H9 (cell line): Measurements from ENCODE around the gene RABGAP1L. TPM values are rescaled to one million over a fixed set of nuclear protein-coding genes. Genes with fewer than 3 reads are reported as not detected.

Source experiments
- DNase-seq: peaks from one replicate; pipeline ENCODE4 v3.0.0-alpha.2; 2017
- H2AFZ ChIP-seq: one replicate; pipeline ENCODE4 v1.6.1; 2013; ENCODE audit warnings: mild to moderate bottlenecking, low read length, control low read depth, moderate library complexity
- H2AK5ac ChIP-seq: 2 replicates; pipeline ENCODE4 v1.6.1; 2013; ENCODE audit warnings: low read length, control low read depth, mixed read lengths; ENCODE audit not compliant: insufficient read length
- H2BK120ac ChIP-seq: one replicate; pipeline ENCODE4 v1.6.1; 2013; ENCODE audit warnings: low read depth, mild to moderate bottlenecking, low read length, control low read depth, inconsistent platforms; ENCODE audit not compliant: poor library complexity, severe bottlenecking
- H2BK12ac ChIP-seq: 2 replicates; pipeline ENCODE4 v1.6.1; 2013; ENCODE audit warnings: low read length, control low read depth, mixed read lengths, low read depth; ENCODE audit not compliant: insufficient read length
- H2BK15ac ChIP-seq: 2 replicates; pipeline ENCODE4 v1.6.1; 2013; ENCODE audit warnings: low read depth, low read length, control low read depth
- H2BK20ac ChIP-seq: one replicate; pipeline ENCODE4 v1.6.1; 2013; ENCODE audit warnings: low read depth, mild to moderate bottlenecking, low read length, control low read depth, inconsistent platforms; ENCODE audit not compliant: poor library complexity, severe bottlenecking
- H2BK5ac ChIP-seq: 2 replicates; pipeline ENCODE4 v1.6.1; 2013; ENCODE audit warnings: low read length, control low read depth, mixed read lengths; ENCODE audit not compliant: insufficient read length
- H3K14ac ChIP-seq: 2 replicates; pipeline ENCODE4 v1.6.1; 2013; ENCODE audit warnings: low read length, control low read depth; ENCODE audit not compliant: insufficient read depth
- H3K18ac ChIP-seq: 2 replicates; pipeline ENCODE4 v1.6.1; 2013; ENCODE audit warnings: low read depth, mild to moderate bottlenecking, mixed read lengths, low read length, control low read depth; ENCODE audit not compliant: insufficient read length
- H3K23ac ChIP-seq: 2 replicates; pipeline ENCODE4 v1.6.1; 2013; ENCODE audit warnings: low read length, control low read depth, mixed read lengths, low read depth; ENCODE audit not compliant: insufficient read length
- H3K23me2 ChIP-seq: 2 replicates; pipeline ENCODE4 v1.6.1; 2013; ENCODE audit warnings: low read depth, mild to moderate bottlenecking, mixed read lengths, low read length, control low read depth; ENCODE audit not compliant: insufficient read length, poor library complexity, severe bottlenecking
- H3K27ac ChIP-seq: 2 replicates; pipeline ENCODE4 v1.5.1; 2013; ENCODE audit warnings: low read length, control low read depth, mixed read lengths, low read depth; ENCODE audit not compliant: insufficient read length
- H3K27me3 ChIP-seq: 2 replicates; pipeline ENCODE4 v1.6.1; 2013; ENCODE audit warnings: low read length, control low read depth, inconsistent platforms; ENCODE audit not compliant: insufficient read depth
- H3K4ac ChIP-seq: 2 replicates; pipeline ENCODE4 v1.6.1; 2013; ENCODE audit warnings: low read depth, mild to moderate bottlenecking, control low read depth, inconsistent platforms, low read length, moderate library complexity
- H3K4me1 ChIP-seq: 2 replicates; pipeline ENCODE4 v1.6.1; 2013; ENCODE audit warnings: low read length, control low read depth, inconsistent platforms; ENCODE audit not compliant: insufficient read depth
- H3K4me2 ChIP-seq: 2 replicates; pipeline ENCODE4 v1.6.1; 2013; ENCODE audit warnings: low read length, control low read depth, mixed read lengths; ENCODE audit not compliant: insufficient read length, insufficient read depth
- H3K56ac ChIP-seq: 2 replicates; pipeline ENCODE4 v1.6.1; 2013; ENCODE audit warnings: low read depth, mild to moderate bottlenecking, mixed read lengths, low read length, control low read depth; ENCODE audit not compliant: insufficient read length
- H3K79me1 ChIP-seq: 2 replicates; pipeline ENCODE4 v1.6.1; 2013; ENCODE audit warnings: low read depth, mild to moderate bottlenecking, moderate library complexity, low read length, control low read depth, inconsistent platforms; ENCODE audit not compliant: insufficient read depth, poor library complexity, severe bottlenecking
- H3K79me2 ChIP-seq: 2 replicates; pipeline ENCODE4 v1.6.1; 2013; ENCODE audit warnings: low read length, control low read depth, inconsistent platforms; ENCODE audit not compliant: insufficient read depth
- H3K9ac ChIP-seq: 2 replicates; pipeline ENCODE4 v1.6.1; 2013; ENCODE audit warnings: low read length, control low read depth, mixed read lengths; ENCODE audit not compliant: insufficient read length; ENCODE audit errors: extremely low read depth
- H3K9me3 ChIP-seq: one replicate; pipeline ENCODE4 v1.6.1; 2013; ENCODE audit warnings: low read depth, low read length, inconsistent platforms; ENCODE audit not compliant: control insufficient read depth
- H3T11ph ChIP-seq: one replicate; pipeline ENCODE4 v1.6.1; 2013; ENCODE audit warnings: mild to moderate bottlenecking, low read length, control low read depth, inconsistent platforms
- H4K20me1 ChIP-seq: one replicate; pipeline ENCODE4 v1.6.1; 2013; ENCODE audit not compliant: control insufficient read depth, insufficient read length, insufficient read depth
- H4K5ac ChIP-seq: 2 replicates; pipeline ENCODE4 v1.6.1; 2013; ENCODE audit warnings: low read depth, mild to moderate bottlenecking, mixed read lengths, low read length, control low read depth; ENCODE audit not compliant: insufficient read length
- H4K8ac ChIP-seq: replicated peaks from 2 replicates; pipeline ENCODE4 v1.6.1; 2013; ENCODE audit warnings: low read length, control low read depth, mixed read lengths, low read depth; ENCODE audit not compliant: insufficient read length
- H4K91ac ChIP-seq: 2 replicates; pipeline ENCODE4 v1.6.1; 2013; ENCODE audit warnings: low read depth, mild to moderate bottlenecking, moderate library complexity, mixed read lengths, low read length, control low read depth; ENCODE audit not compliant: insufficient read length
- H3K27ac Mint-ChIP-seq, 3 experiments: 2 replicates in 2 of 3; 3 replicates in 1 of 3; pipeline ENCODE4 v1.8.0; 2020 to 2021; ENCODE audit warnings: mixed read lengths in 3 of 3, mild to moderate bottlenecking in 1 of 3, moderate library complexity in 1 of 3
- H3K27me3 Mint-ChIP-seq: 2 replicates; pipeline ENCODE4 v1.8.0; 2021; ENCODE audit warnings: low read depth, mild to moderate bottlenecking, moderate library complexity, mixed read lengths
- H3K36me3 Mint-ChIP-seq, 3 experiments: 2 replicates in 2 of 3; 3 replicates in 1 of 3; pipeline ENCODE4 v1.8.0; 2020 to 2021; ENCODE audit warnings: low read depth in 3 of 3, mixed read lengths in 3 of 3; ENCODE audit not compliant: insufficient read depth in 1 of 3
- H3K4me1 Mint-ChIP-seq, 2 experiments: 2 replicates each; pipeline ENCODE4 v1.8.0; 2020; ENCODE audit warnings: mixed read lengths in 2 of 2
- H3K4me3 Mint-ChIP-seq, 2 experiments: 2 replicates in 1 of 2; 3 replicates in 1 of 2; pipeline ENCODE4 v1.8.0; 2020 to 2021; ENCODE audit warnings: mild to moderate bottlenecking in 2 of 2, mixed read lengths in 2 of 2, moderate library complexity in 1 of 2
- H3K9me3 Mint-ChIP-seq, 2 experiments: 2 replicates in 1 of 2; 3 replicates in 1 of 2; pipeline ENCODE4 v1.8.0; 2020; ENCODE audit warnings: mild to moderate bottlenecking in 2 of 2, mixed read lengths in 2 of 2, moderate library complexity in 1 of 2
- WGBS: extraction: QIAGEN DNeasy Blood & Tissue Kit; methylation state at CpG from one replicate; pipeline ENCODE4 v1.1.7; 2013; ENCODE audit warnings: missing lambda C conversion rate, low lambda C conversion rate, mixed read lengths; ENCODE audit not compliant: insufficient read length; ENCODE audit errors: extremely low coverage; 5-methylcytosine and 5-hydroxymethylcytosine counted together
- total RNA-seq: library from RNA; stranded (reverse); gene quantifications from 2 replicates; pipeline ENCODE4 v1.2.1, GENCODE V29; 2021
- TF ChIP-seq, protein P1 (sequence below): fragments of 200-600 bp; sonication (generic); conservative IDR thresholded peaks from 3 replicates; pipeline ENCODE4 v1.8.0; 2021; ENCODE audit warnings: antibody characterized with exemption, mild to moderate bottlenecking

Gene RABGAP1L
- total RNA-seq, 1 experiment from 2014 or later: 147 TPM

GRCh38 chr1:174447866-174448530 is 288.7 kb downstream of the RABGAP1L start, which contains the start of gene GPR52:
Gene GPR52, plus strand, starts transcription at chr1:174447964. Its CDS starts 148 bp downstream, at chr1:174448112.
- Mint-ChIP-seq H3K27me3 (no peaks in the 10 kb centered on the region), H3K9me3 (no peaks in the 10 kb centered on the region), H3K36me3 (no peaks in the 10 kb centered on the region), H3K27ac (no peak within 1 kb of the TSS; a peak in 2 of 7 replicates), H3K4me1 (peaks cover 0 to 23% of the 10 kb centered on the region in 2 experiments; a peak in 2 of 4 replicates), H3K4me3 (no peak within 1 kb of the TSS)
- Histone ChIP-seq H3K4ac (no peak within 1 kb of the TSS), H3K79me2 (no peaks in the 10 kb centered on the region), H3K79me1 (no peaks in the 10 kb centered on the region), H2BK120ac (no peak within 1 kb of the TSS), H2BK5ac (no peak within 1 kb of the TSS), H3K27me3 (no peaks in the 10 kb centered on the region), H3K27ac (no peak within 1 kb of the TSS), H2BK12ac (no peak within 1 kb of the TSS), H2AFZ (no peak within 1 kb of the TSS), H3T11ph (no peak within 1 kb of the TSS), H3K9ac (no peak within 1 kb of the TSS), H4K5ac (no peak within 1 kb of the TSS), H3K56ac (no peak within 1 kb of the TSS), H3K18ac (no peak within 1 kb of the TSS), H2BK15ac (no peak within 1 kb of the TSS), H4K8ac (no peak within 1 kb of the TSS), H3K23me2 (no peaks in the 10 kb centered on the region), H3K9me3 (no peaks in the 10 kb centered on the region), H4K20me1 (no peaks in the 10 kb centered on the region), H3K23ac (no peak within 1 kb of the TSS), H2AK5ac (no peak within 1 kb of the TSS), H3K4me1 (no peaks in the 10 kb centered on the region; the same call in 1 of the 2 replicates), H3K4me2 (no peak within 1 kb of the TSS), H4K91ac (no peak within 1 kb of the TSS), H2BK20ac (no peak within 1 kb of the TSS), H3K14ac (no peak within 1 kb of the TSS)
- WGBS: no CpG with 5 or more reads among the region's 11 CpGs
- TF ChIP-seq, protein P1, sequence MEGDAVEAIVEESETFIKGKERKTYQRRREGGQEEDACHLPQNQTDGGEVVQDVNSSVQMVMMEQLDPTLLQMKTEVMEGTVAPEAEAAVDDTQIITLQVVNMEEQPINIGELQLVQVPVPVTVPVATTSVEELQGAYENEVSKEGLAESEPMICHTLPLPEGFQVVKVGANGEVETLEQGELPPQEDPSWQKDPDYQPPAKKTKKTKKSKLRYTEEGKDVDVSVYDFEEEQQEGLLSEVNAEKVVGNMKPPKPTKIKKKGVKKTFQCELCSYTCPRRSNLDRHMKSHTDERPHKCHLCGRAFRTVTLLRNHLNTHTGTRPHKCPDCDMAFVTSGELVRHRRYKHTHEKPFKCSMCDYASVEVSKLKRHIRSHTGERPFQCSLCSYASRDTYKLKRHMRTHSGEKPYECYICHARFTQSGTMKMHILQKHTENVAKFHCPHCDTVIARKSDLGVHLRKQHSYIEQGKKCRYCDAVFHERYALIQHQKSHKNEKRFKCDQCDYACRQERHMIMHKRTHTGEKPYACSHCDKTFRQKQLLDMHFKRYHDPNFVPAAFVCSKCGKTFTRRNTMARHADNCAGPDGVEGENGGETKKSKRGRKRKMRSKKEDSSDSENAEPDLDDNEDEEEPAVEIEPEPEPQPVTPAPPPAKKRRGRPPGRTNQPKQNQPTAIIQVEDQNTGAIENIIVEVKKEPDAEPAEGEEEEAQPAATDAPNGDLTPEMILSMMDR: no peak
- DNase-seq: no peak
